Heart right ventricle (tissue), 16 donors: Measurements from ENCODE around the gene TMEM267. TPM values are rescaled to one million over a fixed set of nuclear protein-coding genes. Genes with fewer than 3 reads are reported as not detected.

Experiments used
- ATAC-seq, 8 donors: fragments of 200-7000 bp; cut with Tn5 transposase; one replicate each; pipeline ENCODE4 v1.9.1; 2020; ENCODE audit warnings: mild to moderate bottlenecking in 8 of 8, moderate library complexity in 8 of 8, moderate number of reproducible peaks in 1 of 8
- DNase-seq, 2 donors: peaks; one replicate each; pipeline ENCODE4 v3.0.0-alpha.2; 2020
- H3K27ac ChIP-seq, 10 donors: fragments of 200-600 bp; sonication (generic) in 2 of 10; one replicate each; pipeline versions ENCODE4 v1.5.0 to v1.8.0; 2020 to 2022; ENCODE audit warnings: mild to moderate bottlenecking in 3 of 10
- H3K27me3 ChIP-seq, 7 donors: fragments of 200-600 bp; one replicate each; pipeline ENCODE4 v1.8.0; 2021 to 2022; ENCODE audit warnings: mild to moderate bottlenecking in 2 of 7
- H3K36me3 ChIP-seq, 9 donors: fragments of 200-600 bp; sonication (generic) in 1 of 9; one replicate each; pipeline versions ENCODE4 v1.5.0 to v1.8.0; 2020 to 2022; ENCODE audit warnings: mild to moderate bottlenecking in 2 of 9
- H3K4me1 ChIP-seq, 9 donors: fragments of 200-600 bp; sonication (generic) in 1 of 9; one replicate each; pipeline versions ENCODE4 v1.5.0 to v1.8.0; 2020 to 2022; ENCODE audit warnings: mild to moderate bottlenecking in 4 of 9
- H3K4me3 ChIP-seq, 10 donors: fragments of 200-600 bp; sonication (generic) in 2 of 10; one replicate each; pipeline versions ENCODE4 v1.5.0 to v1.8.0; 2020 to 2022; ENCODE audit warnings: mild to moderate bottlenecking in 7 of 10, moderate library complexity in 2 of 10
- H3K9me3 ChIP-seq, 11 donors: fragments of 200-600 bp in 10 of 11; sonication (generic) in 2 of 11; one replicate each; pipeline versions ENCODE4 v1.5.0 to v1.8.0; 2013 to 2022; ENCODE audit warnings: mild to moderate bottlenecking in 2 of 11, control low read depth in 1 of 11, moderate library complexity in 1 of 11
- CTCF ChIP-seq, 9 donors: fragments of 200-600 bp; sonication (generic) in 2 of 9; IDR thresholded peaks; one replicate each; pipeline versions ENCODE4 v1.5.0 to v1.8.0; 2021 to 2022; ENCODE audit warnings: antibody characterized with exemption in 9 of 9, mild to moderate bottlenecking in 5 of 9, moderate library complexity in 1 of 9
- WGBS, 2 donors: extraction: QIAGEN DNeasy Blood & Tissue Kit; methylation state at CpG; one replicate each; pipeline ENCODE4 v1.1.7; 2013; ENCODE audit warnings: inconsistent platforms in 1 of 2; 5-methylcytosine and 5-hydroxymethylcytosine counted together
- intact Hi-C, 10 donors: fragments of 100-400 bp; cut with DNase I; formaldehyde crosslinking; loops; one replicate each; pipeline versions ENCODE4 v1.11.1 to v1.14.2; 2022
- polyA plus RNA-seq, 2 donors: library from polyadenylated mRNA; stranded (reverse); fragments of 200-250 nt; gene quantifications; one replicate each; pipeline ENCODE4 v1.2.3, GENCODE V29; 2013
- total RNA-seq, 10 donors: library from RNA; stranded (reverse); fragmentation: NEBNext Ultra II Directional in 3 of 10; extraction: Animal tissue kit (Norgen Biotek cat#: 25700) in 3 of 10; gene quantifications; one replicate each; pipeline versions ENCODE4 v1.2.1 to v1.2.4, GENCODE V29; 2021 to 2023
- donor health status: Arrhythmogenic right ventricular cardiomyopathy.
- donor health status: ischemic (EF 13 %, LVEDD 7.1; RV severe dilation, severe dysfunction).
- donor health status: healthy with polysubstance abuse.
- donor health status: DM: no; HTN: yes; CAD: no.
- donor health status: DM: no; HTN: no; CAD: no.
- donor health status: ischemic (EF 25% LVEDD 6.9; RV normal size, moderate dysfunction).
- donor health status: ischemic (EF 25% LVEDD 5.7; RV mildly dilated, moderate dysfunction).
- donor health status: healthy.
- donor health status: DM: yes; HTN: yes; CAD: no.
- donor health status: Ischemic cardiomyopathy.
- donor health status: ischemic (EF 35%, LVEDD 5.7; RV mildly dilated, moderate dysfunction).
- donor health status: nonischemic (EF 11% LVEDD 7.7; RV severe dilation, severe dysfunction).
- donor health status: DM: yes; HTN: yes; CAD: no.
- donor health status: PGD.
- donor health status: ischemic (EF 29% LVEDD 5.4; RV normal size, mild dysfunction).
- donor health status: nonischemic (EF 23%, LVEDD 6.1; RV moderate dilation, normal function).

The TMEM267 gene
- total and polyA plus RNA-seq, 12 donors = 4.2 to 10.3 (median 5.6) TPM

GRCh38 chr5:43498581-43498980, 14.9 kb upstream of the TMEM267 start:
- H3K9me3 ChIP-seq = no peaks in the 10 kb centered on the region
- H3K27ac ChIP-seq = no peak overlapping the region
- ATAC-seq (no peak), DNase-seq (no peak)
- intact Hi-C loops = no loop called here
- H3K4me3 ChIP-seq = no peak overlapping the region
- no peaks in the 10 kb centered on the region for H3K27me3 ChIP-seq
- TF ChIP-seq CTCF (IDR thresholded peaks at IDR 0.05) = no peak
- peaks cover 0 to 20% (median 0%) of the 10 kb centered on the region in 9 donors for H3K36me3 ChIP-seq
- WGBS, 2 donors = 90 to 92% methylated on average over 2 of the region's 2 CpGs
- no peaks in the 10 kb centered on the region for H3K4me1 ChIP-seq

GRCh38 chr5:43497311-43498104, 13.8 kb upstream of the TMEM267 start:
- DNase-seq (no peak), ATAC-seq (no peak)
- no peak for TF ChIP-seq CTCF (IDR thresholded peaks at IDR 0.05)
- Histone ChIP-seq H3K4me3 (no peak overlapping the region), H3K27me3 (no peaks in the 10 kb centered on the region), H3K4me1 (no peaks in the 10 kb centered on the region), H3K36me3 (peaks cover 0 to 14% (median 0%) of the 10 kb centered on the region in 9 donors), H3K9me3 (no peaks in the 10 kb centered on the region), H3K27ac (no peak overlapping the region)
- intact Hi-C loops = no loop called here
- WGBS, 2 donors = 86 to 97% methylated on average over 5 of the region's 5 CpGs

- Histone ChIP-seq H3K36me3 (peaks cover 0 to 31% (median 0%) of the 10 kb centered on the region in 9 donors), H3K27me3 (no peaks in the 10 kb centered on the region), H3K9me3 (no peaks in the 10 kb centered on the region), H3K27ac (no peak overlapping the region), H3K4me3 (no peak overlapping the region), H3K4me1 (no peaks in the 10 kb centered on the region)
- WGBS, 2 donors = 98 to 99% methylated on average over 1 of the region's 1 CpG
- DNase-seq (no peak), ATAC-seq (no peak)
- intact Hi-C loops = no loop called here
- no peak for TF ChIP-seq CTCF (IDR thresholded peaks at IDR 0.05)
Observed at GRCh38 chr5:43491326-43491725, 7.7 kb upstream of the TMEM267 start.

- Histone ChIP-seq H3K27me3 (no peaks in the 10 kb centered on the region), H3K4me1 (peaks cover 0 to 28% (median 15%) of the 10 kb centered on the region in 9 donors), H3K27ac (no peak overlapping the region), H3K9me3 (no peaks in the 10 kb centered on the region), H3K36me3 (peaks cover 0 to 22% (median 0%) of the 10 kb centered on the region in 9 donors), H3K4me3 (no peak overlapping the region)
- WGBS, 2 donors = 88 to 94% methylated on average over 3 of the region's 3 CpGs
- DNase-seq (no peak), ATAC-seq (no peak)
- no peak for TF ChIP-seq CTCF (IDR thresholded peaks at IDR 0.05)
- intact Hi-C loops = loop anchor here in 4 of 10 donors (5.0 to 10.0 kb wide), 3 partner anchors 71 to 382 kb away; partner anchors contain the start of genes HMGCS1 (in 3 of the 4) and PAIP1 (in 1 of the 4)
Observed at GRCh38 chr5:43486353-43486752, 2.7 kb upstream of the TMEM267 start.
